ENCODE data around the gene SERPINA9.
"Not testable (repeated sequence)": the region's sequence is repeated elsewhere in the genome, so short reads cannot be mapped to it uniquely, and the experiment has no call there.

Gene SERPINA9

GRCh38 chr14:94485944-94486841 lies 10.2 kb upstream of the SERPINA9 start:
- no peak for DNase-seq

- no peak for DNase-seq
Measured at GRCh38 chr14:94484481-94484880, 8.5 kb upstream of the SERPINA9 start.

- no peak for DNase-seq
Measured at GRCh38 chr14:94483729-94484275, 7.8 kb upstream of the SERPINA9 start.

- DNase-seq = no peak
Measured at GRCh38 chr14:94483071-94483451, 7.1 kb upstream of the SERPINA9 start.

GRCh38 chr14:94482132-94483070 lies 6.4 kb upstream of the SERPINA9 start:
- not testable (repeated sequence) for DNase-seq

GRCh38 chr14:94481468-94482131 lies 5.6 kb upstream of the SERPINA9 start:
- DNase-seq = no peak

- no peak for DNase-seq
Measured at GRCh38 chr14:94480809-94481208, 4.8 kb upstream of the SERPINA9 start.

GRCh38 chr14:94478420-94478819 lies 2.4 kb upstream of the SERPINA9 start:
- DNase-seq = no peak

- DNase-seq = no peak
Measured at GRCh38 chr14:94474581-94475031, 1.4 kb downstream of the SERPINA9 start.

GRCh38 chr14:94473666-94474410 lies 2.2 kb downstream of the SERPINA9 start:
- peak; percentile 86 for DNase-seq

- DNase-seq = no peak
Measured at GRCh38 chr14:94472842-94473241, 3.2 kb downstream of the SERPINA9 start.

- no peak for DNase-seq
Measured at GRCh38 chr14:94471045-94471444, 5.0 kb downstream of the SERPINA9 start.

- no peak for DNase-seq
Measured at GRCh38 chr14:94470311-94470710, 5.7 kb downstream of the SERPINA9 start.

GRCh38 chr14:94469261-94469660 lies 6.7 kb downstream of the SERPINA9 start:
- DNase-seq = no peak

GRCh38 chr14:94467728-94468520 lies 8.1 kb downstream of the SERPINA9 start:
- no peak for DNase-seq

- DNase-seq = no peak
Measured at GRCh38 chr14:94466706-94467370, 9.2 kb downstream of the SERPINA9 start.

GRCh38 chr14:94465042-94465441 lies 11.0 kb downstream of the SERPINA9 start:
- no peak for DNase-seq

- DNase-seq = no peak
Measured at GRCh38 chr14:94464290-94464689, 11.7 kb downstream of the SERPINA9 start.

GRCh38 chr14:94462763-94463572 lies 13.0 kb downstream of the SERPINA9 start:
- no peak for DNase-seq

GRCh38 chr14:94462219-94462551 lies 13.8 kb downstream of the SERPINA9 start:
- no peak for DNase-seq
